ENCODE results near the gene AKR1D1.
"Not testable (repeated sequence)": the region's sequence is repeated elsewhere in the genome, so short reads cannot be mapped to it uniquely, and the experiment has no call there.

Gene AKR1D1

GRCh38 chr7:138074121-138074520 is 2.1 kb upstream of the AKR1D1 start:
- no peak for DNase-seq (ENCODE audit: low read depth)

DNA sequence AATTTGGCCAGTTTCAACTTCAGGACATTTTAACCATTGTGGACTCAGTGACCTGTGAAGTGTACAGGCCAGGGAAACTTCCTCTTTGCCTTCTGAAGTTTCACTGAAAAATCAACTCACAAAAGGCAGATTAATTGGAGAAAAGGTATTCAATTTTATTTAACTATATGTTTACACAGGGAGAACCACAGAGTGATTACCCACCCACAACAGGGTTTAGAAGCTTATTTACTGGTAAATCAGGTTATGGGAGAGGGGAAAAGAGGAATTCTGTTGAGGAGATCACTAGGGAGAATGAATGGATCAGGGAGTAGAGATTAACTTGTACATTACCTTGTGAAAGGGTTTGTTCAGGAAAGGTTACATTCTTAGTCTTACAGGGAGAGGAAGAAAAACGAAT is 1.7 kb upstream of the AKR1D1 start:
- DNase-seq (ENCODE audit: low read depth): no peak

GRCh38 chr7:138075350-138075749 is 909 bp upstream of the AKR1D1 start:
- DNase-seq (ENCODE audit: low read depth): no peak

DNA sequence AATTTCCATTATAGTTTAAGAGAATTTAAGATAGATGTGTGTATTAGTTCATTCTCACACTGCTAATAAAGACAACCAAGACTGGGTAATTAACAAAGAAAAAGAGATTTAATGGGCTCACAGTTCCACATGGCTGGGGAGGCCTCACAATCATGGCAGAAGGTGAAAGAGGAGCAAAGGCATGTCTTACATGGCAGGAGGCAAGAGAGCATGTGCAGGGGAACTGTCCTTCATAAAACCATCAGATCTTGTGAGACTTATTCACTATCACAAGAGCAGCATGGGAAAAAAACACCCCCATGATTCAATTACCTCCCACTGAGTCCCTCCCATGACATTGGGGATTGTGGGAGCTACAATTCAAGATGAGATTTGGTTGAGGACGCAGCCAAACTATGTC is 473 bp upstream of the AKR1D1 start:
- not testable (repeated sequence) for DNase-seq (ENCODE audit: low read depth)

DNA sequence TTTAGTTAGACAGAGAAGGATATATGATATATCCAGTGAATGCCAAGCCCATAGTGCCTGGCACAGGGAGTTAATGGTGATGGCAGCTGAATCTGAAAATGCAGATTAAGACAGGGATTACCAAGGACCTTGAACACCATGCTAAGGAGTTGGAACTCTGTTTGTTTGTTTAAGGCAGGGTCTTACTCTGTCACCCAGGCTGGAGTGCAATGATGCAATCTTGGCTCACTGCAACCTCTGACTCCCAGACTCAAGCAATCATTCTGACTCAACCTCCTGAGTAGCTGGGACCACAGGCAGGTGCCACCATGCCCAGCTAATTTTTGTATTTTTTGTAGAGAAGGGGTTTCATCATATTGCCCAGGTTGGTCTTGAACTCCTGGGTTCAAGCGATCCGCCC is 1.6 kb downstream of the AKR1D1 start:
- no peak for DNase-seq (ENCODE audit: low read depth)

GRCh38 chr7:138079137-138079536 is 2.9 kb downstream of the AKR1D1 start:
- DNase-seq (ENCODE audit: low read depth): no peak

DNA sequence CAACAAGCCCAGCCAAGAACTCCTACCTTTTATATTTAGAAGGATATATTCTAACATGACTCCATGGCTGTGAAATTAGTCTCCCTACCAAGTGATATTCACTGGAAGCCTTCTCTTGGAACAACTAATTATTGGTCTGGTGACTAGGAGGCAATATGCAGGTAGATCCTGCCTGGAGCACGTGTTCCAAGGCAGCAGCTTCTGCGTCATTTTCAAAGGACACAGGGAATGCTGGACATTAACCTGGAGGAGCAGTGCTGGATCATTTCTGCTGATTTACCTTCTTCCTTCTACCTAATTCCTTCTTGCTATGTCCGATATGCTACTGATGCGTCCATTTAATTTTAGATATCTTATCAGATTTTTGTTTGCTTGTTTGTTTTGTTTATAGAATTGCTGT is 5.6 kb downstream of the AKR1D1 start:
- no peak for DNase-seq (ENCODE audit: low read depth)

- DNase-seq (ENCODE audit: low read depth): no peak
Measured at GRCh38 chr7:138083859-138084258, 7.6 kb downstream of the AKR1D1 start.

- no peak for DNase-seq (ENCODE audit: low read depth)
Measured at GRCh38 chr7:138086563-138087270, 10.5 kb downstream of the AKR1D1 start.

DNA sequence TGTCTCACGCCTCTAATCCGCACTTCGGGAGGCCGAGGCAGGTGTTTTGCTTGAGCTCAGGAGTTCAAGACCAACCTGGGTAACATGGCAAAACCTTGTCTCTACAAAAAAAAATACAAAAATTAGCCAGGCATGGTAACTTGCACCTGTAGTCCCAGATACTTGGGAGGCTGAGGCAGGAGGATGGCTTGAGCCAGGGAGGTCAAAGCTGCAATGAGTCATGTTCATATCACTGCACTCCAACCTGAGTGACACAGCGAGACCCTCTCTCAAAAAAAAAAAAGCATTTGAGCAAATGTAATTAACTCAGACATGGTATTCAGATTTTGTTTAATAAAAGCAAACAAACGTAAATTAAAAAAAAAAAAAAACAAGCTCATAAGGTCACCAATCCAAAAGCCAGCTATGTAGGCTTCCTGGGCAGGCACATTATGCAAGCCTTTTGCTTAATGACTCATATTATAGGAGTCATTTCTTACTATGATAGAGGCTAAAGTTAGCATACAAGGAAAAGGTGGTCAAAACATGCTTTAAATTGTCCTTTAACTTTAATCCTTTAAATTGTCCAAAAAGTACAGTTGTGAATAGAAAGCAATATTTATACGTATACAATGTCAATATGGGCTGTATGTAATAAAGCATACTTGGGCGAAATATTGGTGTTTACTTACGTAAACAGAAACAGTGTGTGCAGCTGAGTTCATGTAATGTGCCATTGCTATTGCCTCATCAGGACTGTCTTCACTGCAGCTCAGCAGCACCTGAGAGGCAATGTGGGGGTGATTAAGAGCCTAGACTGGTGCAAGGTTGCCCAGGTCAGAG is 13.0 kb downstream of the AKR1D1 start:
- DNase-seq (ENCODE audit: low read depth): no peak

- no peak for DNase-seq (ENCODE audit: low read depth)
Measured at GRCh38 chr7:138091032-138091431, 14.8 kb downstream of the AKR1D1 start.

- not testable (repeated sequence) for DNase-seq (ENCODE audit: low read depth)
Measured at GRCh38 chr7:138091840-138092239, 15.6 kb downstream of the AKR1D1 start.

- no peak for DNase-seq (ENCODE audit: low read depth)
Measured at GRCh38 chr7:138092486-138093028, 16.3 kb downstream of the AKR1D1 start.

DNA sequence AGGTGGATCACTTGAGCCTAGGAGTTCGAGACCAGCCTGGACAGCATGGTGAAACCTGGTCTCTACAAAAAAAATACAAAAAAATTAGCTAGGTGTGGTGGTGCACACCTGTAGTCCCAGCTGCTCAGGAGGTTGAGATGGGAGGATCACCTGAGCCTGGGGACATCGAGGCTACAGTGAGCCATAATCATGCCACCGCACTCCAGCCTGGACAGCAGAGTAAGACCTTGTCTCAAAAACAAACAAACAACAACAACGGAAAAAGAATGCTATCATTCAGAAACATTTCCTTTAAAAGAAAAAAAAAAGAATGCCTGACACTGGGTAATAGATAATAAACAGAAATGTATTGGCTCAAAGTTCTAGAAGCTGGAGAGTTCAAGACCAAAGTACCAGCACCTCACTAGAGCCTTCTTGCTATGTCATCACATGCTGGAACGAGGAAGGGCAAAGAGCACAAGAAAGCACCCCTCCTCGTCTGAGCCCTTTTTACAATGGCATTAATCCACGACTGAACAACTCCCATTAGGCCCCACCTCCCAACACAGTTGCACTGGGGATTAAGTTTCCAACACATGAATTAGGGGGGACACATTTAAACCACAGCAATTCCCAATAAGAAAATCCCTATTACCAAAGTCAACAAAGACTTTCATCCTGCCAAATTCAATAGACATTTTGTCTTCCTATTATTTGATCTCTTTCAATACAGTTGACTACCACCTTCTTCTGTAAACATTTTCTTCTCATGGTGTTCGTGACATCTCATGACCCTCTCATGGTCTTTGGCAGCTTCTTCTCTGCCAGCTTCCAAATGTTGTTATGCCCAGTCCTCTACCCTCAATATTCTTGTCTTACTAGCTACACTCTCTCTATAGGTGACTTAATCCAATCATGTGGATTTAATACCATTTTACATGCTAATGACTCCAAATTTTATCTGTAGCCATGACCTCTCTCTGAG is 20.0 kb downstream of the AKR1D1 start:
- no peak for DNase-seq (ENCODE audit: low read depth)

DNA sequence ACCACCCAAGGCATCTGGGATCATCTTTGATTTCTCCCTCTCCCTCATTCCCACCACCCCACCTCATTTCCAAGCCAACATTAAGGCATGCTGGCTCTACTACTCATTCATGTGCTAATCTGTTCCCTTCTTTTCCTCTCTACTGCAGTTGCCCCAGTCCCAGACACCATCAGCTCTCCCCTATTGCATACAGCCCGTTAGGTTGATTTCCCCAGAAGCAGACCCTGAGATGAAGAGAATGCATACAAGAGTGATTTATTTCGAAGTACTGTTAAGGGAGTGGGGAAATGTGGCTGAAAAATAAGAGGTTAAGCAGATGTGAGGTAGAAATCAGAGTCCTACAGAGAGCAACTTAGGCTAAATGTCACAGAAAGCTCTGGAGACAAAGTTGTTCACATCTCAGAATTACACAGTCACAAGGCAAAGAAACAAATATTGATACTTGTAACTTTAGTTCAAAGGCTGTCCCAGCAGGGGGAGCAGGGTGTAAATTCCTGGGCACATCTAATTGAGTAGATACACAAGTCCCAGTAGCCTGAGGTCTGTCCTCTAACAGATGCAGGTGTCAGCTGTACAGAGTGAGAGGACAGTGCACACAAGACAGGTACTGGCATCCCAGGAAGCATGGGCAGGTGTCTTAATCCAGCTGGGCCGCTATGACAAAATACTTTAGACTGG is 20.9 kb downstream of the AKR1D1 start:
- DNase-seq (ENCODE audit: low read depth): no peak

DNA sequence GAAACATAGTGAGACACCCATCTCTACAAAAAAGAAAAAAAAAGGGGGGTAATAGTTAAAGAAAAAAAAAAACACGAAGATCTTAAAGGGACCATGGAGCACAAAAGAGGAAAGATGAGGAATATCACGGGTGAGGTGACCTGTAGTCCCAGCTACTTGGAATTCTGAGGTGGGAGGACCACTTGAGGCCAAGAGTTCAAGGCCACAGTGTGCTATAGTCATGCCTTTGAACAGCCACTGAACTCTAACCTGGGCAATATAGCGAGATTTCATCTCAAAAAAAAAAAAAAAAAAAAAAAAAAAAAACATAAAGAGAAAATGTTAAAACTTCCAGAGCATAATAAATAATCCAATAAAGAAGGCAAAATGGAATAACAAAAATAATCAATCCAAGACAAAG is 23.6 kb downstream of the AKR1D1 start:
- DNase-seq (ENCODE audit: low read depth): no peak

- no peak for DNase-seq (ENCODE audit: low read depth)
Measured at GRCh38 chr7:138105221-138105620, 29.0 kb downstream of the AKR1D1 start.

DNA sequence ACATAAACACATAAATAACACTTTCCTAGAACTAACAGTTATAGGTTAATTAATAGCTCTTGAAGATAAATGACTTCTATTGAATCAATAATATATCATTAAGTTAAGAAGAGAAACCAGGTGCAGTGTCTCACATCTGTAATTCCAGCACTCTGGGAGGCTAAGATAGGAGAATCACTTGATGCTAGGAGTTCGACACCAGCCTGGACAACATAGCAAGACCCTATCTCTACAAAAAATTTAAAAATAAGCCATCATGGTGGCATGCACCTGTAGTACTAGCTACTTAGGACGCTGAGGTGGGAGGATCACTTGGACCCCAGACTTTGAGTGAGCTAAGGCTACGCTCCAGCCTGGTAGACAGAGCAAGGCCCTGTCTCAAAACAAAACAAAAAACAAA is 38.8 kb downstream of the AKR1D1 start:
- no peak for DNase-seq (ENCODE audit: low read depth)

DNA sequence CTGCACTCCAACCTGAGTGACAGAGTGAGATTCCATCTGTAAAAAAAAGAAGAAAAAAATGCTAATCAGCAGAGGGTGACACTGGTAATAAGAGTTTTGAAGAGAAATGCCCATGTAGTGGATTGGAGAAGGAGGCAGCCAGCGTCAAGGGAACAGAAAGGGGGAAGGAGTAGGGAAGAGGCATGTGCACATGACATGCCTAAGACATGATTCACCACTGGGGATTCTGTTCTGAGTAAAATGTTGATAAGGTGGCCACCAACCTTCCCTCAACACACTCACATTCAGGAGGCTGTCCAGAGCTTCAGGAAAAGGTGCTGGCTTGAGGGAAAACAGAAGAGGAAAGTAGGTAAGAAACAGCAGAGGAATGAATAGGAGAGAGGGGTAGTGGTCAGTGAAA is 39.9 kb downstream of the AKR1D1 start:
- no peak for DNase-seq (ENCODE audit: low read depth)

- DNase-seq (ENCODE audit: low read depth): no peak
Measured at GRCh38 chr7:138116892-138117291, 40.6 kb downstream of the AKR1D1 start.

DNA sequence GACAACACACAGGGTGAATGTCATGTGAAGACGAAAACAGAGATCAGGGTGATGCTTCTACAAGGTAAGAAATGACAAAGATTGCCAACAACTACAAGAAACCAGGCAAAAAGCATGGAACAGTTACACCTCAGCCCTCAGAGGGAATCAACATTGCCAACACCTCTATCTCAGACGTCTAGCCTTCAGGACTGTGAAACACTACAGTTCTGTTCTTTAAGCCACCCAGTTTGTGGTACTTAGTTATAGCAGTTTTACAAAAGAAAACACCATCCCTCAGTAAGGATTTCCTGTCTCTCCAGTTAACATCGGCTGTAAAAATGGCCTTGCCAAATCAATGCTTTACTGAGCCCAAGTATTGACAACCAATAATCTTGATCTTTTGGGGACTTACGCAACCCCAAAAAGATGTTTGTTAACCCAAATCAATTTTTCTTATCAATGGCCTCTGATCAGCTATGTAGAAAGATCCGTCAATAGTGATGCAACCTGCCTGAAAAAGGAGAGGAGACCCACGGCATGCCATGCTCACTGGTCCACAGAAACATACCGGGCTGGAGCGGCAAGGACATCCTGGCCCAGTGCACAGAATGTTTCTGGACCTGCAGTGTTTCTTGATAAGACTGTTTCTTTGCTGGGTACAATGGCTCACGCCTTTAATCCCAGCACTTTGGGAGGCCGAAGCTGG is 44.0 kb downstream of the AKR1D1 start:
- DNase-seq (ENCODE audit: low read depth): no peak
